ENCODE measurements around the gene ZC3H4. TPM values are rescaled to one million over a fixed set of nuclear protein-coding genes. Genes with fewer than 3 reads are reported as not detected.

ZC3H4 gene
- total and polyA plus RNA-seq, 4 donors, result 2.9 to 11.8 (median 6.3) TPM

GRCh38 chr19:47075179-47075810 is 38.3 kb downstream of the ZC3H4 start:
- H3K9me3 ChIP-seq (ENCODE audit: control insufficient read depth in 4 of 4, low read length in 3 of 4), result no peaks in the 10 kb centered on the region
- H3K4me1 ChIP-seq (ENCODE audit: control insufficient read depth in 4 of 4, insufficient read depth in 4 of 4, low read length in 3 of 4), result peaks cover 0 to 5% (median 2%) of the 10 kb centered on the region in 4 donors
- H3K9ac ChIP-seq (ENCODE audit: low read depth in 1 of 2, low read length in 2 of 2), result no peak overlapping the region
- H3K27me3 ChIP-seq (ENCODE audit: control insufficient read depth in 4 of 4, insufficient read depth in 4 of 4, low read length in 3 of 4), result no peaks in the 10 kb centered on the region
- H3K27ac ChIP-seq (ENCODE audit: low read depth in 1 of 2, low read length in 2 of 2), result no peak overlapping the region
- no peak overlapping the region for H3K4me3 ChIP-seq (ENCODE audit: low read depth in 1 of 3, low read length in 3 of 3)
- TF ChIP-seq MAX (IDR thresholded peaks at IDR 0.05) (no peak), NR2F2 (IDR thresholded peaks at IDR 0.05) (no peak), HNF4G (IDR thresholded peaks at IDR 0.05) (no peak), EGR1 (IDR thresholded peaks at IDR 0.05; ENCODE audit: low read depth in 2 of 2) (no peak), HNF4A (conservative IDR thresholded peaks at IDR 0.05) (no peak), RAD21 (IDR thresholded peaks at IDR 0.05) (no peak), ZBTB33 (IDR thresholded peaks at IDR 0.05) (no peak), CTCF (IDR thresholded peaks at IDR 0.05; ENCODE audit: low read depth, low read length, missing input control) (no peak), ATF3 (IDR thresholded peaks at IDR 0.05) (no peak), REST (IDR thresholded peaks at IDR 0.05) (no peak), FOXA2 (IDR thresholded peaks at IDR 0.05) (no peak), YY1 (IDR thresholded peaks at IDR 0.05) (no peak), SP1 (IDR thresholded peaks at IDR 0.05) (no peak), FOXA1 (IDR thresholded peaks at IDR 0.05) (no peak), JUND (IDR thresholded peaks at IDR 0.05) (no peak), GABPA (IDR thresholded peaks at IDR 0.05 in 1 of 2, conservative IDR thresholded peaks at IDR 0.05 in 1 of 2) (no peak), RXRA (IDR thresholded peaks at IDR 0.05) (no peak), TAF1 (conservative IDR thresholded peaks at IDR 0.05) (no peak)
- no peak for DNase-seq (ENCODE audit: low spot score)
- 84% methylated on average over 15 of the region's 15 CpGs for WGBS
- peaks cover 12 to 50% (median 28%) of the 10 kb centered on the region in 4 donors for H3K36me3 ChIP-seq (ENCODE audit: control insufficient read depth in 4 of 4, insufficient read depth in 3 of 4, low read depth in 1 of 4, low read length in 3 of 4)

All from liver (tissue), 9 donors.